ENCODE data around the gene DNTT.

The DNTT gene

GRCh38 chr10:96310321-96310669 lies 6.1 kb downstream of the DNTT start:
- Histone ChIP-seq H3K9ac (ENCODE audit: low read depth, low read length, poor library complexity, severe bottlenecking) (no peak overlapping the region), H2AFZ (ENCODE audit: low read length) (no peak overlapping the region), H3K79me2 (ENCODE audit: insufficient read depth, low read length) (no peaks in the 10 kb centered on the region), H3K9me3 (ENCODE audit: insufficient read depth, low read depth, low read length) (no peaks in the 10 kb centered on the region), H4K20me1 (ENCODE audit: insufficient read depth, low read length, poor library complexity, severe bottlenecking) (no peaks in the 10 kb centered on the region), H3F3A (ENCODE audit: low read depth) (no peaks in the 10 kb centered on the region), H3K4me3 (ENCODE audit: low read length, poor library complexity, severe bottlenecking) (no peak overlapping the region), H3K27me3 (ENCODE audit: insufficient read depth, low read length, poor library complexity, severe bottlenecking) (no peaks in the 10 kb centered on the region), H3K9me2 (replicated peaks; ENCODE audit: low read depth, low read length) (no peaks in the 10 kb centered on the region), H3K4me2 (ENCODE audit: low read depth, low read length, poor library complexity, severe bottlenecking) (no peak overlapping the region), H3K4me1 (ENCODE audit: insufficient read depth, low read length, poor library complexity, severe bottlenecking) (peaks cover 4% of the 10 kb centered on the region), H3K36me3 (ENCODE audit: insufficient read depth, low read length) (no peaks in the 10 kb centered on the region)
- TF ChIP-seq EZH2phosphoT487 (IDR thresholded peaks at IDR 0.05; ENCODE audit: borderline replicate concordance), result no peak
- TF ChIP-seq CTCF (conservative IDR thresholded peaks at IDR 0.05; ENCODE audit: low read length), result no peak

- Histone ChIP-seq H3K9me3 (ENCODE audit: insufficient read depth, low read depth, low read length) (no peaks in the 10 kb centered on the region), H3K79me2 (ENCODE audit: insufficient read depth, low read length) (no peaks in the 10 kb centered on the region), H3K4me1 (ENCODE audit: insufficient read depth, low read length, poor library complexity, severe bottlenecking) (peaks cover 4% of the 10 kb centered on the region), H3F3A (ENCODE audit: low read depth) (no peaks in the 10 kb centered on the region), H2AFZ (ENCODE audit: low read length) (no peak overlapping the region), H3K4me2 (ENCODE audit: low read depth, low read length, poor library complexity, severe bottlenecking) (no peak overlapping the region), H3K9me2 (replicated peaks; ENCODE audit: low read depth, low read length) (no peaks in the 10 kb centered on the region), H4K20me1 (ENCODE audit: insufficient read depth, low read length, poor library complexity, severe bottlenecking) (no peaks in the 10 kb centered on the region), H3K9ac (ENCODE audit: low read depth, low read length, poor library complexity, severe bottlenecking) (no peak overlapping the region), H3K4me3 (ENCODE audit: low read length, poor library complexity, severe bottlenecking) (no peak overlapping the region), H3K36me3 (ENCODE audit: insufficient read depth, low read length) (no peaks in the 10 kb centered on the region), H3K27me3 (ENCODE audit: insufficient read depth, low read length, poor library complexity, severe bottlenecking) (no peaks in the 10 kb centered on the region)
- TF ChIP-seq CTCF (conservative IDR thresholded peaks at IDR 0.05; ENCODE audit: low read length) (no peak), EZH2phosphoT487 (IDR thresholded peaks at IDR 0.05; ENCODE audit: borderline replicate concordance) (no peak)
Observed at GRCh38 chr10:96311180-96311715, 7.0 kb downstream of the DNTT start.

- H3F3A ChIP-seq (ENCODE audit: low read depth), result no peaks in the 10 kb centered on the region
- no peaks in the 10 kb centered on the region for H3K27me3 ChIP-seq (ENCODE audit: insufficient read depth, low read length, poor library complexity, severe bottlenecking)
- H3K79me2 ChIP-seq (ENCODE audit: insufficient read depth, low read length), result no peaks in the 10 kb centered on the region
- no peak overlapping the region for H3K9ac ChIP-seq (ENCODE audit: low read depth, low read length, poor library complexity, severe bottlenecking)
- H3K36me3 ChIP-seq (ENCODE audit: insufficient read depth, low read length), result no peaks in the 10 kb centered on the region
- TF ChIP-seq CTCF (conservative IDR thresholded peaks at IDR 0.05; ENCODE audit: low read length), result no peak
- TF ChIP-seq EZH2phosphoT487 (IDR thresholded peaks at IDR 0.05; ENCODE audit: borderline replicate concordance), result no peak
- no peaks in the 10 kb centered on the region for H3K9me2 ChIP-seq (replicated peaks; ENCODE audit: low read depth, low read length)
- H3K4me1 ChIP-seq (ENCODE audit: insufficient read depth, low read length, poor library complexity, severe bottlenecking), result no peaks in the 10 kb centered on the region
- no peaks in the 10 kb centered on the region for H4K20me1 ChIP-seq (ENCODE audit: insufficient read depth, low read length, poor library complexity, severe bottlenecking)
- no peak overlapping the region for H2AFZ ChIP-seq (ENCODE audit: low read length)
- no peaks in the 10 kb centered on the region for H3K9me3 ChIP-seq (ENCODE audit: insufficient read depth, low read depth, low read length)
- no peak overlapping the region for H3K4me2 ChIP-seq (ENCODE audit: low read depth, low read length, poor library complexity, severe bottlenecking)
- no peak overlapping the region for H3K4me3 ChIP-seq (ENCODE audit: low read length, poor library complexity, severe bottlenecking)
Observed at GRCh38 chr10:96313344-96313743, 9.1 kb downstream of the DNTT start.
